GM21529 (cell line): ENCODE results near the gene TMEM151A.

ENCODE experiments used
- ATAC-seq: cut with Tn5 transposase; IDR thresholded peaks from one replicate; pipeline ENCODE4 v1.9.1; 2021; ENCODE audit not compliant: unreplicated experiment

TMEM151A gene

GRCh38 chr11:66334605-66335442 is 43.1 kb downstream of the TMEM151A start:
- ATAC-seq = no peak

- no peak for ATAC-seq
These were observed 44.0 kb downstream of the TMEM151A start for GRCh38 chr11:66335531-66336233.

- peak; percentile 57 for ATAC-seq
These were observed 44.8 kb downstream of the TMEM151A start, which contains the start of gene RIN1 for GRCh38 chr11:66336234-66337102. Gene RIN1, minus strand, starts transcription at chr11:66336434. Its CDS starts 32 bp downstream, at chr11:66336402.

GRCh38 chr11:66337103-66337899 is 45.6 kb downstream of the TMEM151A start:
- no peak for ATAC-seq

- ATAC-seq = no peak
These were observed 46.8 kb downstream of the TMEM151A start for GRCh38 chr11:66338276-66339161.

GRCh38 chr11:66339162-66339675 is 47.5 kb downstream of the TMEM151A start:
- no peak for ATAC-seq

- no peak for ATAC-seq
These were observed 48.2 kb downstream of the TMEM151A start for GRCh38 chr11:66339686-66340483.

- no peak for ATAC-seq
These were observed 49.2 kb downstream of the TMEM151A start for GRCh38 chr11:66340596-66341501.

- ATAC-seq = no peak
These were observed 49.9 kb downstream of the TMEM151A start for GRCh38 chr11:66341502-66342126.

GRCh38 chr11:66343176-66343575 is 51.5 kb downstream of the TMEM151A start:
- no peak for ATAC-seq

- ATAC-seq = peak; percentile 59
These were observed 53.0 kb downstream of the TMEM151A start, which contains the start of gene BRMS1 for GRCh38 chr11:66344550-66345315. Gene BRMS1, minus strand, starts transcription at chr11:66345104. Its CDS starts 2,870 bp downstream, at chr11:66342234.

- ATAC-seq = no peak
These were observed 53.6 kb downstream of the TMEM151A start for GRCh38 chr11:66345316-66345649.
